Ovary (tissue), 9 donors: Measurements from ENCODE around the gene NDUFA12. TPM values are rescaled to one million over a fixed set of nuclear protein-coding genes. Genes with fewer than 3 reads are reported as not detected.

Experiments used
- DNase-seq, 5 donors: peaks; one replicate each; pipeline ENCODE4 v3.0.0-alpha.2; 2019 to 2020
- H3K27ac ChIP-seq, 2 donors: fragments of 200-600 bp; one replicate each; pipeline versions ENCODE4 v1.5.1 to v1.8.0; 2019 to 2022
- H3K27me3 ChIP-seq: fragments of 200-600 bp; one replicate; pipeline ENCODE4 v1.8.0; 2022
- H3K36me3 ChIP-seq: fragments of 200-600 bp; sonication (generic); one replicate; pipeline ENCODE4 v1.5.1; 2019
- H3K4me1 ChIP-seq: one replicate; pipeline ENCODE4 v1.8.1; 2013; ENCODE audit warnings: mild to moderate bottlenecking, moderate library complexity; ENCODE audit not compliant: insufficient read depth
- H3K4me3 ChIP-seq: fragments of 200-600 bp; sonication (generic); one replicate; pipeline ENCODE4 v1.5.1; 2017
- H3K9me3 ChIP-seq, 2 donors: fragments of 200-600 bp in 1 of 2; sonication (generic) in 1 of 2; one replicate each; pipeline versions ENCODE4 v1.5.1 to v1.8.1; 2013 to 2019; ENCODE audit warnings: mild to moderate bottlenecking in 1 of 2, moderate library complexity in 1 of 2
- CTCF ChIP-seq, 3 donors: fragments of 450-650 bp in 2 of 3; fragments of 200-600 bp in 1 of 3; IDR thresholded peaks; one replicate each; pipeline versions ENCODE4 v1.5.1 to v1.8.0; 2016 to 2022; ENCODE audit warnings: antibody characterized with exemption in 3 of 3, mild to moderate bottlenecking in 1 of 3
- EP300 ChIP-seq: sonication (generic); formaldehyde crosslinking; IDR thresholded peaks from one replicate; pipeline ENCODE4 v1.6.1; 2017; ENCODE audit warnings: antibody characterized with exemption
- POLR2A ChIP-seq: fragments of 450-650 bp; IDR thresholded peaks from one replicate; pipeline ENCODE4 v1.6.1; 2017; ENCODE audit warnings: antibody characterized with exemption, mild to moderate bottlenecking, moderate library complexity
- WGBS, 3 donors: extraction: QIAGEN DNeasy Blood & Tissue Kit in 1 of 3; methylation state at CpG; one replicate each; pipeline versions ENCODE4 v1.1.5 to v1.1.7; 2013 to 2017; 5-methylcytosine and 5-hydroxymethylcytosine counted together
- intact Hi-C, 4 donors: fragments of 100-400 bp; cut with DNase I; formaldehyde crosslinking; loops; one replicate each; pipeline versions ENCODE4 v1.11.0 to v1.15.1; 2022 to 2023
- polyA plus RNA-seq, 2 donors: library from polyadenylated mRNA; stranded (reverse); fragments of 200-250 nt in 1 of 2; fragments of 350-450 nt in 1 of 2; fragmentation: Illumina TruSeq in 1 of 2; extraction: RNeasy Lipid Tissue Mini Kit (QIAGEN cat#74804) in 1 of 2; gene quantifications; one replicate each; pipeline ENCODE4 v1.2.3, GENCODE V29; 2013 to 2014
- total RNA-seq, 7 donors: library from RNA; depleted of rRNA in 2 of 7; stranded (reverse); fragments of >200 nt in 2 of 7; fragmentation: NEBNext Ultra II Directional in 3 of 7; extraction: Animal tissue kit (Norgen Biotek cat#: 25700) in 3 of 7; gene quantifications; one replicate each; pipeline versions ENCODE4 v1.1.0 to v1.2.4, GENCODE V29; 2016 to 2023
- donor health status: DM: no; HTN: no; CAD: no; lungs with moderate emphysema.
- donor health status: DM: no; HTN: no; CAD: no.
- donor health status: Bipolar disorder and iron deficiency.
- donor health status: DM: yes; HTN: yes; CAD: no.
- donor health status: DM: no; HTN: no; CAD: no.
- donor health status: DM: yes; HTN: yes; CAD: no.

NDUFA12 gene
- total and polyA plus RNA-seq, 9 donors: 51.1 to 151 (median 60.2) TPM

GRCh38 chr12:94971923-94972322, 31.6 kb downstream of the NDUFA12 start:
- TF ChIP-seq POLR2A (no peak), CTCF (IDR thresholded peaks at IDR 0.05) (no peak), EP300 (no peak)
- intact Hi-C loops: no loop called here
- peaks cover 3% of the 10 kb centered on the region for H3K4me1 ChIP-seq
- H3K9me3 ChIP-seq: no peaks in the 10 kb centered on the region
- no peak for DNase-seq
- H3K4me3 ChIP-seq: no peak overlapping the region
- WGBS, 3 donors: 93 to 95% (median 95%) methylated on average over 2 of the region's 2 CpGs
- H3K27ac ChIP-seq: no peak overlapping the region
- H3K36me3 ChIP-seq: no peaks in the 10 kb centered on the region
- H3K27me3 ChIP-seq: no peaks in the 10 kb centered on the region

- Histone ChIP-seq H3K4me1 (peaks cover 3% of the 10 kb centered on the region), H3K4me3 (no peak overlapping the region), H3K27ac (no peak overlapping the region), H3K36me3 (no peaks in the 10 kb centered on the region), H3K27me3 (no peaks in the 10 kb centered on the region), H3K9me3 (no peaks in the 10 kb centered on the region)
- WGBS, 3 donors: 94 to 100% (median 97%) methylated on average over 1 of the region's 1 CpG
- no peak for DNase-seq
- TF ChIP-seq POLR2A: no peak
- no peak for TF ChIP-seq EP300
- TF ChIP-seq CTCF (IDR thresholded peaks at IDR 0.05): no peak
- intact Hi-C loops: no loop called here
Measured at GRCh38 chr12:94970560-94970959, 32.9 kb downstream of the NDUFA12 start.

GRCh38 chr12:94969424-94969823, 34.1 kb downstream of the NDUFA12 start:
- H3K4me3 ChIP-seq: no peak overlapping the region
- intact Hi-C loops: no loop called here
- H3K27me3 ChIP-seq: no peaks in the 10 kb centered on the region
- no peak for TF ChIP-seq EP300
- no peak for TF ChIP-seq CTCF (IDR thresholded peaks at IDR 0.05)
- TF ChIP-seq POLR2A: no peak
- H3K9me3 ChIP-seq: no peaks in the 10 kb centered on the region
- H3K36me3 ChIP-seq: no peaks in the 10 kb centered on the region
- H3K27ac ChIP-seq: no peak overlapping the region
- no peak for DNase-seq
- peaks cover 3% of the 10 kb centered on the region for H3K4me1 ChIP-seq

- WGBS, 3 donors: 93 to 94% (median 94%) methylated on average over 9 of the region's 9 CpGs
- intact Hi-C loops: no loop called here
- no peak for DNase-seq
Measured at GRCh38 chr12:94965982-94966630, 37.4 kb downstream of the NDUFA12 start.

More at GRCh38 chr12:94965982-94966630, 37.4 kb downstream of the NDUFA12 start:
- Histone ChIP-seq H3K27me3 (no peaks in the 10 kb centered on the region), H3K27ac (no peak overlapping the region), H3K36me3 (no peaks in the 10 kb centered on the region), H3K9me3 (no peaks in the 10 kb centered on the region), H3K4me3 (no peak overlapping the region), H3K4me1 (no peaks in the 10 kb centered on the region)
- TF ChIP-seq CTCF (IDR thresholded peaks at IDR 0.05): no peak
